Fibroblast of mammary gland (primary cell): ENCODE results near the gene CYP17A1.

Experiments
- DNase-seq: peaks from one replicate; pipeline ENCODE4 v3.0.0-alpha.2; 2010; ENCODE audit warnings: low read depth
- H3K4me3 ChIP-seq: 2 replicates; pipeline ENCODE4 v1.5.1; 2011; ENCODE audit warnings: low read depth, mild to moderate bottlenecking, low read length, moderate library complexity; ENCODE audit not compliant: control insufficient read depth
- CTCF ChIP-seq: conservative IDR thresholded peaks from 2 replicates; pipeline ENCODE4 v1.5.1; 2011; ENCODE audit warnings: low read depth, low read length, inconsistent platforms; ENCODE audit not compliant: control insufficient read depth, insufficient read depth

Gene CYP17A1

DNA sequence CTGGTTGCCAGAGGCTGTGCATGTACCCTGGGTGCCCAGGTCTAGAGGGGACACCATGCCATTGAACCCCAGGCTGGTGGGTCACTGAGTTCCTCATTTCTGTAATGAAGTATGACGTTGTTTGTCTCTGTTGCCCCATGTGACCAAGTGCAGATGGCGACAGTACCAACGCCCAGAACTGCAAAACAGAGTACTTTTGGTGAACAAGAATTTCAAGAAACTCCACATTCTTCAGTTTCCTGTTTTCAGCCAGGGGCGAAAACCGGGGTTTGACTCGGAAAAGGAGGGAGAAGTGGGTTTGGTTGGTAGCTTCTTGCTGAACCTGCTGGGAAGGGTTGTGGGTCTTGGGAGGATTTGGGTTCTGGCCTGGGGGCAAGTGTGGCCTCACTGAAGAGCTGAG lies 18.2 kb downstream of the CYP17A1 start:
- DNase-seq = no peak
- no peak overlapping the region for H3K4me3 ChIP-seq
- no peak for TF ChIP-seq CTCF

- TF ChIP-seq CTCF = no peak
Measured at GRCh38 chr10:102817175-102817574, 20.0 kb downstream of the CYP17A1 start.

DNA sequence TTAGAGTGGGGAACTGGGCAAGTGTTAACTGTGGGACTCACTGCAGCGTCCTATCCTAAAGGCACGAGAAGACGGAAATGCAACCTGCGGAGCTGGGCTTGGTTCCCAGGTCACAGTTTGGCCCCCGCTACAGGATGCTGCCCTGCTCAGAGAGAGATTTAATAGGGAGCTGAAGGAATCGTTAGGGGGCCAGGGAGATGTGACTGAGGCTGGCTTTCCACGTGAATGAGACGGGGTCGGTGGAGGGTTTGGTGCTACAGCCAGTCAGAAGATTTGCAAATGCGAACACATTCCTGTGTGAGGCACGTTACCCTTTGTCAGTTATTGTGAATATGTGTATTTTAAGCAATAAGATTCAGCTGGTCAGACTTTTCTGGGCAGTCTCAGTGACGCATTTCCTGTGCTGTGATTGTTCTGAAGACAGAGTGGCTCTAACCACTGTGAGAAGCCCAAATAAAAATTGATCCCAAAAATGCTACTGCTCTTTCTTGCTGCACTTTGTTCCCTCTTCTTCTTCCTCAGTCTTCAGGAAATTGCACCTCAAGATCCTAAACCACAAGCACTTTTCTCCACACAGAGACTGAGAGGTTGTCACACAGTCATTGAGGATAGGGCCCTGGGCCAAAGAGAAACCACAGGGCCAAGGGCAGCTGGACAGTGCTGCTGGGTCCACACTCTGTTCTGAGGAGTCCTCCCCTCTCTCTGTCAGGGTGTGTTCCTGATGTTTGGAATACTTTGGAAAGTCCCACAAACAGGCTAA lies 21.2 kb downstream of the CYP17A1 start:
- peak; percentile 87 for DNase-seq
- H3K4me3 ChIP-seq = no peak overlapping the region
- TF ChIP-seq CTCF = no peak

More at GRCh38 chr10:102817175-102817574, 20.0 kb downstream of the CYP17A1 start:
- no peak for DNase-seq
- H3K4me3 ChIP-seq = no peak overlapping the region

GRCh38 chr10:102814873-102815661 lies 22.1 kb downstream of the CYP17A1 start:
- DNase-seq = peak; percentile 68
- TF ChIP-seq CTCF = no peak
- H3K4me3 ChIP-seq = no peak overlapping the region

- peak; percentile 22 for DNase-seq
- H3K4me3 ChIP-seq = no peak overlapping the region
- TF ChIP-seq CTCF = no peak
Measured at GRCh38 chr10:102814453-102814871, 22.8 kb downstream of the CYP17A1 start.

- TF ChIP-seq CTCF = no peak
- H3K4me3 ChIP-seq = no peak overlapping the region
- DNase-seq = peak; percentile 31
Measured at GRCh38 chr10:102813734-102814452, 23.3 kb downstream of the CYP17A1 start.
